H1 (cell line): Measurements from ENCODE around the gene HOXB6. TPM values are rescaled to one million over a fixed set of nuclear protein-coding genes. Genes with fewer than 3 reads are reported as not detected.

Source experiments
- CTCF ChIA-PET: fragments of 300-600 bp; sonication (Branson Sonifier 250); formaldehyde crosslinking; loops from one replicate; lab custom pipeline; 2021; ENCODE audit not compliant: partially characterized antibody; lab: Charles Lee
- POLR2A ChIA-PET: fragments of 300-600 bp; sonication (Branson Sonifier 250); formaldehyde crosslinking; loops from one replicate; lab custom pipeline; 2021; ENCODE audit warnings: inconsistent platforms; ENCODE audit not compliant: partially characterized antibody; lab: Charles Lee
- DNase-seq, 2 experiments: peaks; one replicate each; pipeline versions ENCODE4 v3.0.0 to v3.0.0-alpha.2; 2010 to 2022; ENCODE audit warnings: low spot score in 2 of 2, low read depth in 1 of 2, mixed read lengths in 1 of 2
- FAIRE-seq: peaks from 2 replicates; lab custom pipeline; 2011; peaks lifted over from hg19 to GRCh38; lab: Jason Lieb, UNC
- H2AFZ ChIP-seq: 2 replicates; pipeline ENCODE4 v1.8.1; 2012; ENCODE audit warnings: low read length, inconsistent platforms
- H2AK5ac ChIP-seq: 2 replicates; pipeline ENCODE4 v1.6.1; 2013; ENCODE audit warnings: low read depth, low read length
- H2BK120ac ChIP-seq: replicated peaks from 2 replicates; pipeline ENCODE3; 2013; ENCODE audit warnings: low read depth, low read length, inconsistent platforms
- H2BK12ac ChIP-seq: 2 replicates; pipeline ENCODE4 v1.6.1; 2013; ENCODE audit warnings: low read depth, low read length
- H2BK15ac ChIP-seq: 2 replicates; pipeline ENCODE4 v1.6.1; 2013; ENCODE audit warnings: low read length
- H2BK20ac ChIP-seq: 2 replicates; pipeline ENCODE4 v1.6.1; 2013; ENCODE audit warnings: low read length
- H2BK5ac ChIP-seq: 2 replicates; pipeline ENCODE4 v1.6.1; 2013; ENCODE audit warnings: low read depth, low read length
- H3K14ac ChIP-seq: 2 replicates; pipeline ENCODE4 v1.6.1; 2013; ENCODE audit warnings: inconsistent platforms; ENCODE audit not compliant: insufficient read length
- H3K18ac ChIP-seq: 2 replicates; pipeline ENCODE4 v1.6.1; 2013; ENCODE audit warnings: low read length; ENCODE audit errors: extremely low read depth
- H3K23ac ChIP-seq: 2 replicates; pipeline ENCODE4 v1.6.1; 2013; ENCODE audit warnings: inconsistent platforms; ENCODE audit not compliant: insufficient read length
- H3K23me2 ChIP-seq: 2 replicates; pipeline ENCODE4 v1.6.1; 2013; ENCODE audit warnings: low read depth, low read length
- H3K27ac ChIP-seq: 2 replicates; pipeline ENCODE4 v1.6.1; 2011; ENCODE audit warnings: low read depth, low read length, inconsistent platforms
- H3K27me3 ChIP-seq, 4 experiments: replicated peaks in 1 of 4; 1 replicate in 1 of 4; 2 replicates in 3 of 4; pipeline versions ENCODE4 v1.6.1 to v1.8.1; 2011 to 2013; ENCODE audit warnings: low read length in 3 of 4, mild to moderate bottlenecking in 3 of 4, inconsistent platforms in 2 of 4, mixed read lengths in 2 of 4, moderate library complexity in 1 of 4; ENCODE audit not compliant: control insufficient read depth in 3 of 4, insufficient read depth in 3 of 4; ENCODE audit errors: extremely low read depth in 1 of 4
- H3K36me3 ChIP-seq, 4 experiments: 2 replicates each; pipeline versions ENCODE4 v1.6.1 to v1.8.1; 2011 to 2013; ENCODE audit warnings: mild to moderate bottlenecking in 4 of 4, low read length in 3 of 4, moderate library complexity in 2 of 4, control low read depth in 1 of 4, inconsistent platforms in 1 of 4; ENCODE audit not compliant: insufficient read depth in 4 of 4, control insufficient read depth in 2 of 4
- H3K4ac ChIP-seq: replicated peaks from 2 replicates; pipeline ENCODE3; 2013; ENCODE audit warnings: low read length, low read depth, mixed read lengths, inconsistent platforms; ENCODE audit not compliant: insufficient read length
- H3K4me1 ChIP-seq, 4 experiments: replicated peaks in 1 of 4; 1 replicate in 1 of 4; 2 replicates in 3 of 4; pipeline versions ENCODE4 v1.6.1 to v1.8.1; 2011 to 2013; ENCODE audit warnings: low read length in 3 of 4, inconsistent platforms in 2 of 4, mixed read lengths in 1 of 4; ENCODE audit not compliant: insufficient read depth in 4 of 4, control insufficient read depth in 3 of 4
- H3K4me2 ChIP-seq, 2 experiments: 2 replicates each; pipeline versions ENCODE4 v1.6.1 to v1.8.1; 2011 to 2013; ENCODE audit warnings: low read depth in 2 of 2, low read length in 2 of 2, control low read depth in 1 of 2, inconsistent platforms in 1 of 2, mild to moderate bottlenecking in 1 of 2; ENCODE audit not compliant: insufficient read depth in 1 of 2
- H3K4me3 ChIP-seq, 4 experiments: fragments of 200-600, 300-600 bp in 1 of 4; sonication (generic), shearing (Covaris generic), sonication (Bioruptor Twin) in 1 of 4; 2 replicates each; pipeline versions ENCODE4 v1.5.1 to v1.8.1; 2011 to 2016; ENCODE audit warnings: low read length in 4 of 4, low read depth in 3 of 4, control low read depth in 2 of 4, inconsistent platforms in 2 of 4, mild to moderate bottlenecking in 2 of 4, mixed read lengths in 1 of 4, moderate library complexity in 1 of 4; ENCODE audit not compliant: insufficient read depth in 2 of 4; ENCODE audit errors: extremely low read depth in 1 of 4
- H3K56ac ChIP-seq: replicated peaks from 2 replicates; pipeline ENCODE3; 2013; ENCODE audit warnings: low read depth, mild to moderate bottlenecking, mixed read lengths, low read length, inconsistent platforms; ENCODE audit not compliant: insufficient read length
- H3K79me1 ChIP-seq: 2 replicates; pipeline ENCODE4 v1.6.1; 2013; ENCODE audit warnings: low read depth, low read length, control low read depth
- H3K79me2 ChIP-seq, 2 experiments: 2 replicates each; pipeline versions ENCODE4 v1.6.1 to v1.8.1; 2012 to 2013; ENCODE audit warnings: low read length in 2 of 2, mild to moderate bottlenecking in 2 of 2, inconsistent platforms in 1 of 2; ENCODE audit not compliant: insufficient read depth in 2 of 2, control insufficient read depth in 1 of 2
- H3K9ac ChIP-seq, 4 experiments: replicated peaks in 1 of 4; 1 replicate in 1 of 4; 2 replicates in 3 of 4; pipeline versions ENCODE4 v1.6.1 to v1.8.1; 2011 to 2013; ENCODE audit warnings: low read depth in 3 of 4, low read length in 3 of 4, control low read depth in 2 of 4, mild to moderate bottlenecking in 2 of 4, moderate library complexity in 2 of 4, inconsistent platforms in 1 of 4; ENCODE audit errors: extremely low read depth in 1 of 4
- H3K9me3 ChIP-seq, 2 experiments: 2 replicates each; pipeline versions ENCODE4 v1.6.1 to v1.8.1; 2012 to 2013; ENCODE audit warnings: mild to moderate bottlenecking in 2 of 2, moderate library complexity in 2 of 2, control low read depth in 1 of 2, inconsistent platforms in 1 of 2, low read depth in 1 of 2, low read length in 1 of 2, mixed read lengths in 1 of 2; ENCODE audit not compliant: insufficient read depth in 2 of 2
- H4K20me1 ChIP-seq, 2 experiments: replicated peaks in 1 of 2; 2 replicates each; pipeline versions ENCODE3 to v1.8.1; 2011 to 2013; ENCODE audit warnings: inconsistent platforms in 2 of 2, low read length in 2 of 2, mild to moderate bottlenecking in 1 of 2; ENCODE audit not compliant: insufficient read depth in 2 of 2, control insufficient read depth in 1 of 2
- H4K5ac ChIP-seq: 2 replicates; pipeline ENCODE4 v1.6.1; 2013; ENCODE audit warnings: low read length, low read depth, mixed read lengths, inconsistent platforms; ENCODE audit not compliant: insufficient read length
- H4K8ac ChIP-seq: 2 replicates; pipeline ENCODE4 v1.8.0; 2013; ENCODE audit warnings: mild to moderate bottlenecking, moderate library complexity, low read length, inconsistent platforms; ENCODE audit not compliant: insufficient read depth; ENCODE audit errors: extremely low read depth
- H4K91ac ChIP-seq: replicated peaks from 2 replicates; pipeline ENCODE3; 2013; ENCODE audit warnings: low read length, mixed read lengths, inconsistent platforms; ENCODE audit not compliant: insufficient read length
- EZH2 ChIP-seq: fragments of 200-600 bp; sonication (generic); IDR thresholded peaks from 2 replicates; pipeline ENCODE4 v1.7.1; 2012; ENCODE audit warnings: low read depth, mild to moderate bottlenecking, moderate library complexity, low read length, inconsistent platforms; ENCODE audit not compliant: severe bottlenecking
- RNF2 ChIP-seq: fragments of 200-900, 300-1000 bp; sonication (generic); IDR thresholded peaks from 2 replicates; pipeline ENCODE4 v1.7.1; 2016; ENCODE audit warnings: borderline replicate concordance, low read depth, mild to moderate bottlenecking, antibody characterized with exemption, low read length; ENCODE audit not compliant: poor library complexity, severe bottlenecking; ENCODE audit errors: missing control alignments
- SP1 ChIP-seq: IDR thresholded peaks from 2 replicates; pipeline ENCODE4 v1.6.1; 2011; ENCODE audit warnings: low read depth, low read length
- SUZ12 ChIP-seq: fragments of 200-600 bp; sonication (generic); IDR thresholded peaks from 2 replicates; pipeline ENCODE4 v1.6.1; 2012; ENCODE audit warnings: mild to moderate bottlenecking, inconsistent platforms, low read length, moderate library complexity, mixed read lengths
- WGBS, 2 experiments: shearing (Covaris generic) in 1 of 2; methylation state at CpG; one replicate each; pipeline versions ENCODE4 v1.1.6 to v1.1.7; 2013 to 2015; ENCODE audit warnings: low lambda C conversion rate in 2 of 2, mixed read lengths in 2 of 2, inconsistent platforms in 1 of 2, low coverage in 1 of 2, missing lambda C conversion rate in 1 of 2; ENCODE audit not compliant: insufficient replicate concordance in 2 of 2, insufficient coverage in 1 of 2, insufficient read length in 1 of 2; ENCODE audit errors: extremely low coverage in 1 of 2, missing lambda C conversion rate in 1 of 2; 5-methylcytosine and 5-hydroxymethylcytosine counted together
- polyA plus RNA-seq, 7 experiments: library from polyadenylated mRNA; depleted of rRNA in 3 of 7; stranded (reverse) in 5 of 7; unstranded in 2 of 7; fragments of >200 nt in 5 of 7; fragments of 200-250 nt in 2 of 7; gene quantifications; 1 replicate in 5 of 7; 2 replicates in 1 of 7; 4 replicates in 1 of 7; pipeline versions ENCODE4 v1.2.1 to v1.2.3, GENCODE V29; 2011 to 2013; ENCODE audit warnings: missing spikeins in 2 of 7, mixed read lengths in 2 of 7
- total RNA-seq: library from RNA; stranded (reverse); fragmentation: NEBNext Ultra II Directional; extraction: Animal tissue kit (Norgen Biotek cat#: 25700); gene quantifications from 2 replicates; pipeline ENCODE4 v1.2.1, GENCODE V29; 2021

The HOXB6 gene
- total and polyA plus RNA-seq, 2 of the 8 experiments (the other 6 are each of a cell fraction or from before 2014, with no cell fraction given), result not detected

DNA sequence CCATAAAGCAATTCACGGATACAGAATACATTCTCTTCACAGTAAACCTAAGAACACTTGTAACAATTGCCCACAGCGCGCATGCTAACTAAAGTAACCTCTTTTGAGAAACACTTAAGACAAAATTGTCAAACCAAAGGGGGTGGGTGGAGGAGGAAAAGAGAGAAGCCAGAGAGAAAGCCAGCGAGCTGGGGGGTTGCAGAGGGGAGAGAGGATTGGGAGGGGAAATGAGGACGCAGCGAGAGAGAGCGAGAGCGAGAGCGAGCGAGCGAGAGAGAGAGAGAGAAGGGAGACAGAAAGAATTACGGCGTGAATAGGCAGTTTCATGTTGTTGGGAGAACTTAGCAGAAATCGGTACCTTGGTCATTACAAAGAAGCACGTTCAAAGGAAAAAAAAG lies 7.7 kb upstream of the HOXB6 start:
- Histone ChIP-seq H4K20me1 (peaks cover 22 to 33% of the 10 kb centered on the region in 2 experiments), H4K91ac (no peak overlapping the region), H2BK5ac (no peak overlapping the region), H4K5ac (no peak overlapping the region), H3K79me1 (no peaks in the 10 kb centered on the region), H3K14ac (no peak overlapping the region), H2BK20ac (no peak overlapping the region; the same call in 1 of the 2 replicates), H3K27me3 (peaks cover 97 to 100% (median 99%) of the 10 kb centered on the region in 4 experiments), H3K79me2 (no peaks in the 10 kb centered on the region), H3K4me1 (peaks cover 0 to 7% (median 4%) of the 10 kb centered on the region in 4 experiments; a peak in 5 of 7 replicates), H2BK120ac (no peak overlapping the region), H3K4me2 (no peak overlapping the region; a peak in 2 of 4 replicates), H3K4me3 (no peak overlapping the region; a peak in 1 of 8 replicates), H3K9ac (no peak overlapping the region), H2AK5ac (no peak overlapping the region), H3K36me3 (peaks cover 0 to 18% (median 0%) of the 10 kb centered on the region in 4 experiments; a peak in 1 of 8 replicates), H2BK15ac (no peak overlapping the region), H3K56ac (no peak overlapping the region), H3K27ac (no peak overlapping the region), H2BK12ac (no peak overlapping the region), H3K4ac (no peak overlapping the region), H4K8ac (no peak overlapping the region), H3K23ac (no peak overlapping the region), H2AFZ (no peak overlapping the region), H3K18ac (no peak overlapping the region), H3K9me3 (no peaks in the 10 kb centered on the region; a peak in 1 of 4 replicates), H3K23me2 (peaks cover 2% of the 10 kb centered on the region; the same call in 1 of the 2 replicates)
- FAIRE-seq (no peak), DNase-seq (no peak)
- WGBS, 2 experiments, result 5% methylated on average over 15 of the region's 15 CpGs; no CpG with 5 or more reads in 1 of the 2 experiments
- POLR2A ChIA-PET, result interaction anchor here (2.0 kb wide), 1 partner anchor 49 kb away, joined by 4 read pairs; no protein-coding TSS in a partner anchor
- TF ChIP-seq RNF2 (peak; percentile 78), SUZ12 (peak; percentile 88), SP1 (no peak), EZH2 (peak; percentile 93)
- CTCF ChIA-PET, result interaction anchor here (0.6 to 2.0 kb wide), 8 partner anchors 9 to 447 kb away, joined by 3 to 6 read pairs (median 4); no protein-coding TSS in a partner anchor
